Mesendoderm (in vitro differentiated cells): ENCODE data around the gene FRMD3.

Experiments
- DNase-seq: peaks from one replicate; pipeline ENCODE4 v3.0.0; 2013
- H2AK5ac ChIP-seq: 2 replicates; pipeline ENCODE4 v1.6.1; 2013; ENCODE audit warnings: low read length, inconsistent platforms
- H2BK120ac ChIP-seq: 2 replicates; pipeline ENCODE4 v1.6.1; 2013; ENCODE audit warnings: low read depth, mild to moderate bottlenecking, low read length, moderate library complexity, mixed read lengths
- H2BK15ac ChIP-seq: replicated peaks from 2 replicates; pipeline ENCODE4 v1.6.1; 2013; ENCODE audit warnings: low read depth, mild to moderate bottlenecking, moderate library complexity
- H2BK5ac ChIP-seq: 2 replicates; pipeline ENCODE4 v1.6.1; 2013; ENCODE audit warnings: low read length, inconsistent platforms
- H3K18ac ChIP-seq: 2 replicates; pipeline ENCODE4 v1.6.1; 2013; ENCODE audit warnings: mild to moderate bottlenecking, low read length, mixed read lengths
- H3K23ac ChIP-seq: one replicate; pipeline ENCODE4 v1.6.1; 2013; ENCODE audit warnings: low read length
- H3K27ac ChIP-seq: 2 replicates; pipeline ENCODE4 v1.5.1; 2013; ENCODE audit warnings: low read depth, mild to moderate bottlenecking, inconsistent platforms, low read length, moderate library complexity
- H3K27me3 ChIP-seq: 2 replicates; pipeline ENCODE4 v1.6.1; 2013; ENCODE audit warnings: low read length, control low read depth, mild to moderate bottlenecking, inconsistent platforms; ENCODE audit not compliant: insufficient read depth, poor library complexity
- H3K36me3 ChIP-seq: 2 replicates; pipeline ENCODE4 v1.6.1; 2013; ENCODE audit warnings: low read length, inconsistent platforms; ENCODE audit not compliant: control insufficient read depth, insufficient read depth
- H3K4ac ChIP-seq: one replicate; pipeline ENCODE4 v1.6.1; 2013; ENCODE audit warnings: low read depth, mild to moderate bottlenecking, low read length, moderate library complexity
- H3K4me1 ChIP-seq: 2 replicates; pipeline ENCODE4 v1.6.1; 2013; ENCODE audit warnings: low read depth, low read length, inconsistent platforms; ENCODE audit not compliant: control insufficient read depth
- H3K4me2 ChIP-seq: 2 replicates; pipeline ENCODE4 v1.6.1; 2013; ENCODE audit warnings: low read length
- H3K4me3 ChIP-seq: 2 replicates; pipeline ENCODE4 v1.5.1; 2013; ENCODE audit warnings: mild to moderate bottlenecking, low read length
- H3K56ac ChIP-seq: one replicate; pipeline ENCODE4 v1.6.1; 2013; ENCODE audit warnings: low read length
- H3K79me1 ChIP-seq: 2 replicates; pipeline ENCODE4 v1.6.1; 2013; ENCODE audit warnings: low read length, inconsistent platforms
- H3K79me2 ChIP-seq: 2 replicates; pipeline ENCODE4 v1.6.1; 2013; ENCODE audit warnings: mild to moderate bottlenecking, low read length; ENCODE audit not compliant: control insufficient read depth, insufficient read depth
- H3K9ac ChIP-seq: 2 replicates; pipeline ENCODE4 v1.6.1; 2013; ENCODE audit warnings: low read length, inconsistent platforms
- H4K5ac ChIP-seq: one replicate; pipeline ENCODE4 v1.6.1; 2013; ENCODE audit warnings: low read length
- H4K8ac ChIP-seq: one replicate; pipeline ENCODE4 v1.6.1; 2013; ENCODE audit warnings: low read depth, mild to moderate bottlenecking, control low read depth, low read length, moderate library complexity
- WGBS: extraction: QIAGEN DNeasy Blood & Tissue Kit; methylation state at CpG from one replicate; pipeline ENCODE4 v1.1.7; 2013; ENCODE audit warnings: low lambda C conversion rate, missing lambda C conversion rate; ENCODE audit not compliant: insufficient coverage; ENCODE audit errors: extremely low coverage; 5-methylcytosine and 5-hydroxymethylcytosine counted together

The FRMD3 gene

DNA sequence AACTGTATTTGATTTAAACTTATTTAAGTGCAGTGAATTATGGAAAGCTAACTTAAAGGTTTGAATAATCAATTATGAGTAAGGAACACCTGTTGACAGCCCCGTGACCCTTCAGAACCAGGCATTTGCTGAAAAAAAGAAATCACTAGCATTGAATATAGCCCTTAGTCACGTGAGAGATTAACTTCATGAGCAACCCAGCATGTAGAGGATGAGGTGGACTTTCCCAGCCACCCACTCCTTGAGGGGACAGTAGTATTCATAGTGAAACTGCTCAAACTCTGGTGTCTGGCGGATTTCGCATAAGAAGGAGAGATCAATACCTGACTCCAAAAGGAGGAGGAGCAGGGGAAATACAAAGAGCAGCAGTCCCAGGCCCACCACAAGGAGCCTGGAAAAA lies 290.5 kb downstream of the FRMD3 start:
- no peak overlapping the region for H2BK5ac ChIP-seq
- no CpG with 5 or more reads among the region's 4 CpGs for WGBS
- H2BK15ac ChIP-seq: no peak overlapping the region
- no peak for DNase-seq
- H3K18ac ChIP-seq: no peak overlapping the region
- H3K23ac ChIP-seq: no peak overlapping the region
- H3K36me3 ChIP-seq: no peaks in the 10 kb centered on the region
- H3K4me3 ChIP-seq: no peak overlapping the region
- H3K79me1 ChIP-seq: no peaks in the 10 kb centered on the region
- no peaks in the 10 kb centered on the region for H3K79me2 ChIP-seq
- no peak overlapping the region for H4K5ac ChIP-seq
- no peak overlapping the region for H3K56ac ChIP-seq
- no peaks in the 10 kb centered on the region for H3K27me3 ChIP-seq
- H3K4ac ChIP-seq: no peak overlapping the region
- no peak overlapping the region for H3K4me2 ChIP-seq
- H2AK5ac ChIP-seq: no peak overlapping the region
- H3K4me1 ChIP-seq: no peaks in the 10 kb centered on the region
- no peak overlapping the region for H3K9ac ChIP-seq
- no peak overlapping the region for H4K8ac ChIP-seq
- H3K27ac ChIP-seq: no peak overlapping the region
- H2BK120ac ChIP-seq: no peak overlapping the region

DNA sequence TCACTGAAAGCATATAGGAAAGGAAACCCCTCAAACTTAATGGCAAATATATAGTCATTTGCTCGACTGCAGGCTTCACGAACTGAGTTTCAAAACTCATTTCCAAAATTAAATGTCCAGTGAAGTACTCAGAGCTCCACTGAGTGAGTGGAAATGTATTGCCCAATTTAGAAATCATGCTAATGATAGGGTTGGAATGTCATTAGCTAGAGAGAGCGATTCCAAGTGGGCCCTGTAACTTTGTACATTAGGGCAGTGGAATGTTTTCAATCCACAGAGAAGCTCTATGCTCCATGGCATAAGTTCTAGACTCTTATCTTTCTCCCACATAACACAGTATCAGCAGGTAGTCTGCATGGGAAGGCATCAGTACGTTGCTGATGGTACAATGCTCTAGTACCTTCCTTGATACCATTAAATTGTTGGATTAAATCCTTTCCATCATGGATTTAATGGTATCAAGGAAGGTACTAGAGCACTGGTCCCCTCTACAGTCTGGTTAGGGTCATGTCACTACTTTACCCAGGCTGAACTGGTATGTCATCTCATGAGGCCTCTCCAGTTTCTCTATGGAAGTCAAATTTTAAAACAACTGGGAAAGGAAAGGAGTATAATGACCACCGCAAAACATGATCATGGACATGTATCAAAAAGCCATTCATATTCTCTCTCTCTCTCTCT lies 292.1 kb downstream of the FRMD3 start:
- H2BK15ac ChIP-seq: no peak overlapping the region
- H4K8ac ChIP-seq: no peak overlapping the region
- no peak overlapping the region for H3K23ac ChIP-seq
- H2BK120ac ChIP-seq: no peak overlapping the region
- H4K5ac ChIP-seq: no peak overlapping the region
- no peak overlapping the region for H3K4ac ChIP-seq
- H3K27ac ChIP-seq: no peak overlapping the region
- no peaks in the 10 kb centered on the region for H3K79me2 ChIP-seq
- no peaks in the 10 kb centered on the region for H3K27me3 ChIP-seq
- no peak overlapping the region for H2BK5ac ChIP-seq
- H2AK5ac ChIP-seq: no peak overlapping the region
- H3K4me3 ChIP-seq: no peak overlapping the region
- H3K18ac ChIP-seq: no peak overlapping the region
- H3K79me1 ChIP-seq: no peaks in the 10 kb centered on the region
- no peaks in the 10 kb centered on the region for H3K4me1 ChIP-seq
- WGBS: no CpG with 5 or more reads among the region's 5 CpGs
- DNase-seq: no peak
- H3K36me3 ChIP-seq: no peaks in the 10 kb centered on the region
- no peak overlapping the region for H3K56ac ChIP-seq
- no peak overlapping the region for H3K4me2 ChIP-seq
- no peak overlapping the region for H3K9ac ChIP-seq

DNA sequence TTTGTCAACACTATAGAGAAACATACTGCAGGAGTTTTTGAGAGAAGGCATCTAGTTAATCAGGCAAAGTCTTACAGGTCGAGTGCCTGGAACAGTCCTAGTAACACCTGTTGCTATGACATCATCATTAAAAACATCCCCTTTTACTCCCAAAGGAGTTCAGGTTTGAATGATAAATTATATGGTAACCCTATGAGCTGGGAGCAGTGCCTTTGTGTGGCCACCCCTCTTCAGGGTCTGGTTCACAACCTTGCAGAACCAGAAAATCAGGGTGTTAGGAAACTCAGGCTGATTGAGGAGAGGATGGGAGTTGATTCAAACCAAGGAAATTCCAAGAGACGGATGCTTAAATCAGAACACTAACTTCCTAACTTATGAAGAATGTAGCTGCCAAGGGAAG lies 296.1 kb downstream of the FRMD3 start:
- no peak overlapping the region for H2BK120ac ChIP-seq
- H4K5ac ChIP-seq: no peak overlapping the region
- no peak overlapping the region for H3K9ac ChIP-seq
- H3K36me3 ChIP-seq: no peaks in the 10 kb centered on the region
- WGBS: no CpG with 5 or more reads among the region's 2 CpGs
- no peak overlapping the region for H4K8ac ChIP-seq
- no peaks in the 10 kb centered on the region for H3K4me1 ChIP-seq
- H3K23ac ChIP-seq: no peak overlapping the region
- H3K27ac ChIP-seq: no peak overlapping the region
- no peaks in the 10 kb centered on the region for H3K79me2 ChIP-seq
- H2AK5ac ChIP-seq: no peak overlapping the region
- H2BK15ac ChIP-seq: no peak overlapping the region
- no peak overlapping the region for H3K4ac ChIP-seq
- H3K56ac ChIP-seq: no peak overlapping the region
- no peak overlapping the region for H3K18ac ChIP-seq
- H3K79me1 ChIP-seq: no peaks in the 10 kb centered on the region
- no peak overlapping the region for H3K4me3 ChIP-seq
- H2BK5ac ChIP-seq: no peak overlapping the region
- H3K27me3 ChIP-seq: no peaks in the 10 kb centered on the region
- no peak for DNase-seq
- H3K4me2 ChIP-seq: no peak overlapping the region

DNA sequence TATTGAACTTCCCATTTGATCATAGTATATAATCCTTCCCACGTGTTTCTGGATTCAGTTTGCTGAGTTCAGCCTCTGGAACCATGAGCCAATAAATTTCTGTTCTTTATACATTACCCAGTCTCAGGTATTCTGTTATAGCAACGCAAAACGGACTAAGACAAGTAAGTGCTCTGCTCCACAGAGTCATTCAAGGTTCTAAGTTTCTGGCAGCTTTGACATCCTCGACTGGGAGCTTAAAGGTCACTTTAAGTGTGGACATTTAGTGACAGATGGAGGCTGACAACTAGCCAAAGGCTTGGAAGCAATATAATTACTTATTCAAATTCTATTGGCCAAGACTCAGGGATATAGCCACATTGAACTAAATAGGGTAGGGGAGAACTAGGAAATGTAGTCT lies 297.5 kb downstream of the FRMD3 start:
- Histone ChIP-seq H3K4me1 (no peaks in the 10 kb centered on the region), H3K4ac (no peak overlapping the region), H3K4me3 (no peak overlapping the region), H3K23ac (no peak overlapping the region), H2AK5ac (no peak overlapping the region), H2BK15ac (no peak overlapping the region), H2BK120ac (no peak overlapping the region), H3K56ac (no peak overlapping the region), H4K5ac (no peak overlapping the region), H3K9ac (no peak overlapping the region), H4K8ac (no peak overlapping the region), H3K79me2 (no peaks in the 10 kb centered on the region), H2BK5ac (no peak overlapping the region), H3K4me2 (no peak overlapping the region), H3K36me3 (no peaks in the 10 kb centered on the region), H3K18ac (no peak overlapping the region), H3K27ac (no peak overlapping the region), H3K79me1 (no peaks in the 10 kb centered on the region), H3K27me3 (no peaks in the 10 kb centered on the region)
- no CpG with 5 or more reads among the region's 4 CpGs for WGBS
- DNase-seq: no peak

DNA sequence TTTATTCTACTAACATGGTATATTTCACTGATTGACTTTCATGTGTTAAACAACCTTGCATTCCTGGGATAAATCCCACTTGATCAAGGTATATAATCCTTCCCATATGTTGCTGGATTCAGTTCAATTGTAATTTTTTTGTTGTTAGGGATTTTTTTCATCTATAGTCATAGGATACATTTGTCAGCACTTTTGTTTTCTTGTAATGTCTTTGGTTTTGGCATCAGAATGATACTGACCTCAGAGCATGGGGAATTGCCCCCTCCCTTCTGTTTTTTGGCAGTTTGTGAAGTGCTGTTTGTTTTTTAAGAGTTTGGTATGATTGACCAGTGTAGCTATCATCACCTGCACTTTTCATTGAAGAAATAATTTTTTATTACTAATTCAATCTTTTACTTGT lies 298.5 kb downstream of the FRMD3 start:
- no peaks in the 10 kb centered on the region for H3K4me1 ChIP-seq
- no peaks in the 10 kb centered on the region for H3K79me2 ChIP-seq
- DNase-seq: no peak

More for the DNA sequence above, 298.5 kb downstream of the FRMD3 start:
- no peaks in the 10 kb centered on the region for H3K36me3 ChIP-seq
- H3K4me3 ChIP-seq: no peak overlapping the region
- no peak overlapping the region for H3K9ac ChIP-seq
- no peak overlapping the region for H3K27ac ChIP-seq
- H4K5ac ChIP-seq: no peak overlapping the region
- no peak overlapping the region for H2AK5ac ChIP-seq
- H3K4me2 ChIP-seq: no peak overlapping the region
- no peak overlapping the region for H3K4ac ChIP-seq
- no peak overlapping the region for H2BK120ac ChIP-seq
- H4K8ac ChIP-seq: no peak overlapping the region
- no peak overlapping the region for H3K18ac ChIP-seq
- H3K27me3 ChIP-seq: no peaks in the 10 kb centered on the region
- H3K79me1 ChIP-seq: no peaks in the 10 kb centered on the region
- H2BK5ac ChIP-seq: no peak overlapping the region
- no peak overlapping the region for H3K23ac ChIP-seq
- H3K56ac ChIP-seq: no peak overlapping the region
- H2BK15ac ChIP-seq: no peak overlapping the region
